Activated naive CD8-positive, alpha-beta T cell treated with anti-CD3 and anti-CD28 coated beads, Interleukin-2, amount 50 U/mL, for 16 hours (primary cell): Measurements from ENCODE around the gene GIT1.

Experiments used
- DNase-seq: peaks from one replicate; pipeline ENCODE4 v3.0.0-alpha.2; 2020; ENCODE audit warnings: low read depth, low spot score

The GIT1 gene

DNA sequence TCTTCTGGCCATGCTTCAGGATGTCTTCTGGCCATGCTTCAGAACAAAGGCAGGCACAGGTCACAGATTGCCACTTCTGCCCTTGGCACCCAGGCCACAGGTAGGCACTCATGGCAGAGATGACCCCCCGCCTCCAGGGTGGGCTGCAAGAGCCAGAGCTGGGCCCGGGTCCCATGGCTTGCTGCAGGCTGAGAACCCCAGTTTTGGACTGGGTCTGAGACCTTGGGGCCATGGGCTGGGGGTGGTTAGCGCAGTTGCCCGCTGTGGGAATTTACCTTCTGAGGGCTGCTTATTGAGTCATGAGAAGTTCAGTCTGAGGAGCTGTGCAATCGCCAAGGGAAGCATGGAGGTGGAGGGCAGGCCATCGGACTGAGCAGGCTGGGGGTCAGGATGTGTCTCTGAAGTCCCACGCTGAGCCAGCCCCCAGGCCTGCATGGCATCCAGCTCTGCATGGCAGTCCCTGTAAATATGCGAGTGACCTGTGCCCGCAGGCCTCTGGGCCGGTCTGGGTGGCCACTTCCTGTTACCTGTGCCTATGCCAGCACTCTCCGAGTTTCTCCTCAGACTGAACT is 5.2 kb upstream of the GIT1 start:
- no peak for DNase-seq

DNA sequence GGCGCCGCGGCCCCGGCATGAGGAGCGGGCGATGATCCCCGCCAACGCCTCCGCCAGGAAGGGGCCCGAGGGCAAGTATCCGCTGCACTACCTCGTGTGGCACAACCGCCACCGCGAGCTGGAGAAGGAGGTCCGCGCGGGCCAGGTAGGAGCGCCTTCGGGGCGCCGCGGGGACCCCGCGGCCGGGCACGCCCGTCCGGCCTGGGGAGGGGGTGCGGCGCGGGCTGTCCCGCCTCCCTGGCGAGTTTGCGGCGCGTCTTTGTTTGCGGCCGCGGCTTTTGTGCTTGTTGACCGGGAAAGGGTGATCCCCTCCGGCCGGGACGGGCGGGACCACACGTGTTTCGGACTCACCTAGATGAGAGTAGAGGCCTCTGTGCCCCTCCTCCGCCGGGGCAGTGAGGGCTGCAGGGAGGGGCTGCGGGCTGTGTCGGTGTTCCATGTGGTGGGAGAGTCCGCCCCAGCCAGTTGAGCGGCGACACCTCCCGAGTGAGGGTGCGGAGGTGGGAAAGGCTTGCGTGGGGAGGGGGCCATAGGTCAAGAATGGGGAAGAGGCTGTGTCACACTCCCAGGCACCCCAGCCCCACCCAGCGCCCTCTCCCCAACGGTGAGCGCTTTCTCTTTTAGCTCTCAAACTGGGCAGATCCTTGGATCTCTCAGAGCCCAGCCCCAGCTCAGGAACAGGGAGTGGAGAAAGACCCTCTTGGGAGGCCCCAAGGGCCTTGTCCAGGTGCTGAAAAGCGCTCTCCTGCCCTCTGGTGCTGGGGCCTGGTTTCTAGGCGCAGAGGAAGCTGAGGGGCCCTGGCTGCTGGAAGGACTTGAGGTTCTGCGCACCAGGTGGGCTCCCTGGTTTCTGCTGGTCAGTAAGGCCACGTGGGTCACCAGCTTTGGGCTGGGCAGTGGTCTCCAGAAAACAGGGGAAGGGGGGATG is 4.4 kb upstream of the GIT1 start:
- no peak for DNase-seq

DNA sequence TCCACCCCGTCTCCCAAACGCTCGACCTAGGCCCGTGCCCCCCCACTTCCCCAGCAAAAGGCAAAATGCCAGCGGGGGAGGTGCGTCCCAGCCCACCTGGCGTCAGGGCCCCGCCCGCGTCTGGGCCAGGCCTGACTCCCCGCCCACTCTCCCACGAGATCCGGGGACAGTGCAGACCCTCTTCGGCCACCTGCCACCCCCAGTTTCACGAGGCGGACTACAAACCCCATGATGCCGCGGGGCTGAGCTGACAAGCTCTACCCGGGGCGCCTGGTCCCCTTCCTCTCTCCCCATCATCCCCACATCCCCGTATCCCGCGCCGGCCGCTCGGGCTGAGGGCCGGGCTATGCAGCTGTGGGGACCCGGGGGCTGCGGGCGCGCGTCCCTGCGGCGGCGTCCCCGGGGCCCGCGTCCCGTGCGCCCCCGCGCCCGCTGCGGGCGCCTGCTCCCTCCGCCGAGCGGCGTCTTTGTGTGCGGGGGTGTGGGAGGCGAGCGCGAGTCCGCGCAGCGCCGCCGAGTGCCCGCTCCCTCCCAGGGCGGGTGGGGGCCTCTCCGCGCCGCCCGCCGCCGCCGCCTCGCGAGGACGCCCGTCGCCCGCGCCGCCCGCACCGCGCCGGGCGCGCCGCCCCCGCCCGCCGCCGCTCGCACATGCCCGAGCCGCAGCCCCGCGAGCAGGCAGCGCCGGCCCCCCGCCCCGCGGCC is 3.6 kb upstream of the GIT1 start, which contains the start of gene ANKRD13B:
TSS of gene ANKRD13B (plus strand) at position 283 of the 702 bp plus-strand sequence. CDS start 490 bp downstream, outside the sequence.
- DNase-seq, result no peak

DNA sequence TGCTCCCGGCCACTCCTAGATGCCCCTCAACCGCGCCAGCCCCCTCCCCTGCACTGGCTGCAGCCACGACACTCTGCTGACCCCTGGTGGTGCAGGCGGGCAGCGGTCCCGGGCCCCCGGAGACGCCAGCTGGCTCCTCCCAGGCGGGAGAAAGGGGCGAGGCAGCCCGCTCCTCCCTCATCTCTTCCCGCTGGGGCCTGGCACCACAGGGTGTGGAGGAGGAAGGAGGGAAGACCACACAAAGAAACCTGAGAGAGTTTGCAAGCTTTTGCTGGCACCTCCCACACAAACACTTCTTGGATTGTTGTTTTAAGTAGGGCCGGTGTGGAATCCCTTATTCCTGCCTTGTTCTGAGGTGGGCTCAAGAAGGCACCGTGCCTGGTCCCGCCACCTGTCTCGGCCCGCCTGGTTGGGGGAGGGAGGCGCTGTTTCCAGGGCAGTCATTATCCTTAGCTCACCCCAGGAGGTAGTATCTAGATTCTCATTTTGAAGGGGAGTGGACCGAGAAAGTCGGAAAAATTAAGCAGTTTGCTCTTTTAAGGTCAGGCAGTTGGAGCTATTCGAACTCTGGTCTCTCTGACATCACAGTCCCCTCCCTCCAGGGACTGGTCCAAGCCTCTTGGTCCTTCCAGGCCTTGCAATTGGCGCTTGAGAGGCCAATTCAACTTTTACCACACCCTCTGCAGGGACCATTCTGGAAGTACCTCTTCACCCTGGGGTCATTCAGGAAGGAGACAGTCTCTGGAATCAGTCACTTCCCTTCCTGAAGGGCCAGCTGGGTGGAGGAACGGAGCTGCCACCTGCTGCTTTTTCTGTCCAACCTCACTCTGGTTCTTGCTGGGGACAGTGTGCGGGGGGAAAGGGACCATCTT is 2.5 kb upstream of the GIT1 start:
- DNase-seq, result peak; percentile 62

DNA sequence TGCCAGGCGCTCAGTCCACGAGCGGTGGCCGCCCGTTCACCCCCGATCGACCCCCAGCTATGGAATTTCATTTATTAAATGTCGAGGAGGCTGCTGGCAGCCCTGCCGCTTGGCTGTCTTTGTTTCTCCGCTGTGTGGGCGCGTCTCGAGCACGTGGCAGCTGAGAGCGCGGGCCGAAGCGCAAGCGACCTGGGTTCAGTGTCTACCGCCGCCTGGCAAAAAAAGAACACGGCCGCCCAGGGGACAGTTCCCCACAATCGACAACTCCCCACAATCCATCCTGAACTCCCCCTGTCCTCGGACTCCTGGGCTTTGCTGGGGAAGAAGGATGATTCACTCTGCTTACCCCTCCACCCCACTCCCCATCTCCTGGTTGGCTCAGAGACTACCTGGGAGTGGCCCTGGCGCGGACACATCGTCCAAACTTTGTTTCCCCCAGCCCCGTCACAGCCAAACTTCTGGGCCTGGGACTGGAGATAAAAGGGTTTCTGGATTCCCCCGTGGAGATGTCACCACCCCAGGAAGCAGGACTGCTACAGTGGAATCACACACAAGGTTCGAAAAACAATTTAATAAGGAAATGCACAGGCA is 1.8 kb upstream of the GIT1 start:
- DNase-seq, result no peak

DNA sequence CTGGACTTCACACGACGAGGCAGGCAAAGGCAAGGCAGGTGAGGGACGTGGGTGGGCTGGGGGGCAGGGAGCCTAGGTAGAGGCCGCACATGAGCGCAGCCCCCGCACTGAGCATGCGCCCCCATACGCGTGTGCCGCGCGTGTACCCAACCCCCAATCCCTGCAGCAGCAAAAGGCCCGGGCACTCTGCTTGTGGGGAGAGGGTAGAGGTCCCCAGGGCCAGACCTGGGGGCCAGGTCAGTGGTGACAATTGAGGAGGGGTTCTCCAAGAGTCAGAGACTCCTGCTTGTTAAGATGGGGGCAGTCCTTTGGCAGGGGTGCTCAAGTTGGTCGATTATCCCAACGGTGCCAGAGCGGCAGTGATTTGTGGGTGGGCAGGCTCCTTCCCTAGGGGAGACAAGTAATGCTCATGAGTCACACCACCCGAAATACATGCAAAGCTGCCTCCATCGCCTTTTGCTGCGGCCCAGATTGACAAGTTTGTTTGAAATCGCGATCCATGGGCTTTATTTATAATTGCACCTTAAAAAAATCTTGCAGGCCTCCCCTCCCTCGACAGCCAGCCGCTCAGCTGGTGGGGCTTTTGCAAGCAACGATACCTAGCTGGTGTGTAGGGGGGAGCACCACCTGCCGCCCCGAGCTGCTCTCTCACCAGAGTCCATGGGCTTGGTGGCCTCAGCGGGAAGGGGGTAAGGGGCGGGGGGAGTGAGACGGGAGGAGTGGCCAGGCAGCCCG is 1.1 kb upstream of the GIT1 start:
- DNase-seq, result no peak

DNA sequence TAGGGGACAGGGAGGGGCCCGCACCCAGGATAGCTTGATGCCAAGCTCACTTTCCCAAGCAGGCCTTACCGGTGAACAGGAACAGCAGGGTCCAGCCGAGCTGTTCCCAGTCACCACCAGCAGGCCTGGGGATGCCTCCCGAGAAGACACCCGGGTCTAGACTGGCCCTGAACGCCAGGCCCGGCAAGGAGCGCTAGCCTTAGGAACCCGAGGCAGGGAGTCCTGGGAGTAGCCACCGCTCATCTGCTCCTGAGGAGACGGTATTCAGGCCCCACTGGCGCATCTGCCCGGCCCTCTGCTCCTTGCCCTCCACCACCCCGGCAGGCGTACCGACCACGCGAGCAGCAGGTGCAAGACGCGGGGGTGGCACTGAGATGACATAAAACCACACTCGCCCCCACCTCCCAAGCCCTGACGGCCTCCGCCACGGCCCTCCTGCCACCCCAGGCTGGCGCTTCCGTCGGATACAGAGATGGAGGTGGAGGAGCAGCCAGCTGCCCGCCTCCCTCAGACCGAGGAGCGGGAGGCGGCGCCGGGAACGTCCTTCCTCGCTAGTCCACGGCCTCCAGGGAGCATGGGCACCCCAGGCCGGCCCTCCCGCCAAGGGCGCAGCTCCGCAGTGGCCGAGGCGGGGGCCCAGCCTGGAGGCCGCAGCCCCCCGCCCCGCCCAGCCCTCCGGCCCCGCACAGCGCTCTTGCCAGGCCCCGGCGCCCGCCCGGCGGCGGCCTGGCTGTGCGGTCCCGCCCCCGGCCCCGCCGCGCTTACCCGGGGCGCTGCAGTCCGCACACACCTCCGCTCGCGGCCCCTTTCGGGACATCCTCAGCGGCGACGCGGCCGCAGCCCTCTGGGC is 661 bp downstream of the GIT1 start:
- DNase-seq, result no peak

DNA sequence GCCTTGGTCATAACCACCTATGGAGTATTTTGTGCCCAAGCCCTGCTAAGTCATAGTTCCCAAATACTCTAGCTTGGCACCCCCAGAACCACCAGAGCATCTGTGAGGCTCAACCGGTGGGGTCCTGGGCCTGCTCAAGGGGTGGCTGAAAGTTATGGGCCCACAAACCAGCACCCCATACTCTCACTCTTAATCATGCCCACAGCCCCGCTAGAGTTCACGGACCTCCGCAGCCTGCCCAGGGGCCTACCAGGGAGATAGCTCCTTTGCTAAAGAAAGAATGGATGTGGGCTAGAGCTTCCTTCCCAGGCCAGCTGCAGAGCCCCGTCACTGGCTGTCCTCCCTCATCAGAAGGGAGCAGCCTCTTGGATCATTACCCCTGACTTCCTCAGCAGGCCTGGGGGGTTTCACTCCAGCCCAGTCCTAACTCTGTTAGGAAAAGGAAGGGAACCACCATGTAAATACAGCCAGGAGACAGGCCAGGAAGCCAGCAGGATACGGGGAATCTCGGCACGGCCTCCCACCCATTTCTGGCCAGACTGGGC is 1.4 kb downstream of the GIT1 start:
- DNase-seq, result no peak

DNA sequence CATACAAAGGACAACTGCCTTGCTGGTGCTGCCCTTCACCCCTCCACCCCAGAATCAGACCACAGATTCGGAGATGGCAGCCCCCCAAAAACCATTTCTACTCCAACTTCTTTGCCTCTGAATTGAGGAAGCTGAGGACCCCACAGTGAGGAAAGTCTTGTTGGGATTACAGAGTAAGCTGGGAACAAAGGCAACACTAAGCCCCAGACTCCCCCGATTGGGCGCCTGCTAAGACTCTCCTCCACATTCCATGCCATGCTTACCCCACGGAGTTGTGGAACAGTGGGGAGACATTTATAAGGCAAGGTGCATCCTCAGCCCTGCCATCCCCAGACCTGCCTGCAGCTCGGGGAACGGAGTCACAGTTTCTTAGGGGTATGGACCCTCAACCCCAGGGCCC is 1.9 kb downstream of the GIT1 start:
- no peak for DNase-seq

DNA sequence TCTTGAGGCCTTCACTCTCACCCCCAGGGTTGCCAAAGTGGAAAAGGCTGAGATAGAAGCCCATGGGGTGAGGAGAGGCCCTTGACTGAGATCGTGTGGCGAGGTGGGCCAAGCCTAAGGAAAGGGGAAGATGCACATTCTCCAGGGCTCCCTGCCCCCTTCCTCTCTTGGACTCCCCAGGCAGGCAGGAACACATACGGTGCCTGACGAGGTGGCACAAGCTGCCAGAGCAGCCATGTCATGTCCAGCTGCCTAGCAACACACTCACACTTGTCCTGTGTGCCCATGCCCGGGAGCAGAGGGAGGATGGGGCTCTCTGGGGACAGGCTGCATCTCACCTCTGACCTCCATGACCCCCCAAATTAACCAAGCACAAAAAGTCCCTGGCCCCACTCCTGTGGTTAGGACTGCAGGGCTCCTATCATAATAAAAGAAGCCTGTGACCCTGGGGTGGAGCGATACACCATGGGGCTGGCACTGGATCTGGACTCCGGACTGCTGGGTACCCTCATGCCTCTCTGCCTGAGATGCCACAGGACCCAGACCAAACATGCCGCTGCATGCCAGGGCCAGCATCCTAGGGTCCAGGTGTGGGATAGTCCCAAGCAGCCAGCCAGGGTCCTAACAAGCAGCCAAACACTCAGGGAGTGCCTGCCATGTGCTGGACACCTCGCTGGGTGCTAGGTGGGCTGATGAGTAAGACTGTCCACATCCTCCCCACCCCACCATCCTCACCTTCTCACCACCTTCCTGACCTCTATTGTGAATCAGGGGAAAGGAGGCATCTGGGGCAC is 2.6 kb downstream of the GIT1 start:
- DNase-seq, result no peak

DNA sequence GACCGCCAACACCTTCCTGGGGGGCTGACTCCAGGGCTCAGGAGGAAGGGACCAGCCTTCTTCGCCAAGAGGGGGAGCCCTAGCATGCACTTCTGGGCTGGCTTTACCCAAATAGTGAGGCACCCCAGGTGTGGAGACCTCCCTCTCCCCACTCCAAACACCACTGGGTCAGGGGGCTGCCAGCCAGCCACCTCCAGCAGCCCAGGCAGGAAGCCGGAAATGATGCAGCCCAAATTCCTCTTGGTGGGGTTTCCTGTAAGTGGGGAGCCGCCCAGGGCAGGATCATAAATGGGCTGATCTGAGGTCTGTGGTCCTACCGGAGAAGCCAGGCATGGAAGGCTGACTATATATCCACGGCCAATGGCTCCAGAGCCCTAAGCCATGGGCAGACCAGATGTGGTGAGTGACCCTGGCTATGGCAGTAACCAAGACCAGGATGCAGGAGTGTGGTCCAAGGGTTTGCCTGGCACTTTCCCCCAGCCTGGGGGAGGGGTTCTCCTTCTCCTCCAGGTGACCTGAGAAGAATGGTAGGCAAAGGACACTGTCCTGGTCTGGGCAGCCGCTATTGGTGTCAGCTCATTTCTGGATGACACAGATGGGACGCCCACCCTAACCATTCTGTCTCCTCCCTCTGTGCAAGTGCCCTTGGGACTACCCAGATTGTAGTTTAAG is 4.2 kb downstream of the GIT1 start:
- DNase-seq, result no peak

DNA sequence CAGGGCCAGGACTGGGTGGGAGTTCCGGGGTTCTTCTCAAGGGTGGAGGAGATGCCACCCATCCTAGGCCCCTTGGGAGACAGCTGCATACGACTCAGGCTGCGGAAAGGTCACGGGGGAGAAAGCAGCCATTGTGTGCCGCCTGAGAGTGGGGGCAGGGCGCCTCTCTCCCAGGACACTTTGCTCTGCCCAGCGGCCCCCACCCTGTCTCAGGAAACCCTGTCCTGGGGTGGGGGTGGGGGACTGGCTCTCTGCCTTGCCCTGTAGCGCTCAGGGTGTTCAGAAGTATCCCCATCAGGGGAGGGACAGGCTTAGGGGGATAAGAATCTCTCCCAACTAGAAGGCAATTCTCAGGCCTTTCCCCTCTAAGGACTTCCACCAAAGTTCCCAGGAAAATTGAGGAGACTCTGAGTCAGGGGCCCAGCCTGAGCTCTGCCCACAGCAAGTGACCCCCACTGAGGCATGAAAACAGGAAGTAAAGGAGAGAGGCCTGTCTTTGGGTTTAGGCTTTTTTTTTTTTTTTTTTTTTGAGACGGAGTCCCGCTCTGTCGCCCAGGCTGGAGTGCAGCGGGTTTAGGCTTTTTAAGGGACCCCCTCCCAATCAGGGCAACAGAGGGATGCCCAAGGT is 4.9 kb downstream of the GIT1 start:
- DNase-seq, result no peak

DNA sequence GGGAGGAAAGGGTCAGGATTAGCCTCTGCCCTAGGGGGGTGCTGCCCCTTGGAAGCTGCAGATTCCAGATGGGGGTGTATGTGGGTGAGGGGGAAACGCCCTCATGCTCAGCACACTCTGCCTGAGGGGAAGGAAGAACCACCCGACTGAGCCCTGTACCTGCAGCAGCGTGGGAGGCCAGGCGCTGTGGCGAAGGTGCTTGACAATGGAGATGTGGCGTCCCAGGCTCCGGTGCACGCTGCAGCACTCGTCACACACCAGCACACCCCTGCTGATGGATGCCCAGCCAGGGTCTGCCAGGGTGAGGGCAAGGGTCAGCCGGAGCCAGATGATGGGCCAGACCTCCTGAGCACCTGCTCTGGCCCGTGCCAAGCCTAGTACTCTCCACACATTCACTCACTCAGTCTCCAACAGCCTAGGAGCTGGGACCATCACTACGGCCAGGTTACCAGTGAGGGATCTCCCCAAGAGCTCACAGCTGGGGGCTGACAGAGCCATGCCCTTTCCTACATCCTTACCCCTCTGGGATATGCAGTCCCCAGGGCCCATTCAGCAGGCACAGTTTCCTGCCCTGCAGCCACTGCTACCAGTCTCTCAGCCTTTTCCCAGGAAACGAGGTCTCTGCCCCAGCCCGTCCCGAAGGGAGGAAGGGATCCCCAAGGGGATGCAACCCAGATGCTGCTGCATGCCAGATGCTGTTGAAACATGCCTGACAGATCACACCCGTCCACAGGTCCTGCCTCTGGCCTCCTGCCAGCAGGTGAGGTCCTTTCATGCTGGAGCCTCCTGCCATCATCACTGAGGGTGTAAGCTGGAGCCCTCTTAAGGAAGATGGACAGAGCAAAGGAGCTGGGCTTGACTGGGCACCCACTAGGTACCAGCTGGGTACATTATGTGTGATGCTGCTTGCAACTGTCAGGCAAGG is 5.9 kb downstream of the GIT1 start:
- DNase-seq, result no peak

DNA sequence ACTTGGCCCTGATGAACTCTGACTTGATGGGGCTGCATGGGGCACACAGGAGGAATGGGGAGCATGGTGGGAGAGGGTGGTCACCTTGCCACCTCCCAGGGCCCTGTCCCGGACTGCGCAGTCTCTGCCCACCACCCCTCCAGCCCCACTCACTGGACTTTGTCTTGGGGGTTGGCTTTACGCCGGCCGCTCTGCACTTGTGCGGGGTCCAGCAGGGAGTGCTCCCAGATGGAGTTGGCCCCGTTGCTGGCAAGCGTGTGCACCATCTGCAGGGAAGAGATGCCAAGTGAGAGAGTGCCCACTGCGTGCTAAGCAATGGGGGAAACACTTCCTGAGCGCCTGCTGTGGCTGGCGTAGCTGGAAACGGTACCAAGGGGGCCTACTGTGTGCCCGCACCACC is 6.7 kb downstream of the GIT1 start:
- DNase-seq, result no peak

DNA sequence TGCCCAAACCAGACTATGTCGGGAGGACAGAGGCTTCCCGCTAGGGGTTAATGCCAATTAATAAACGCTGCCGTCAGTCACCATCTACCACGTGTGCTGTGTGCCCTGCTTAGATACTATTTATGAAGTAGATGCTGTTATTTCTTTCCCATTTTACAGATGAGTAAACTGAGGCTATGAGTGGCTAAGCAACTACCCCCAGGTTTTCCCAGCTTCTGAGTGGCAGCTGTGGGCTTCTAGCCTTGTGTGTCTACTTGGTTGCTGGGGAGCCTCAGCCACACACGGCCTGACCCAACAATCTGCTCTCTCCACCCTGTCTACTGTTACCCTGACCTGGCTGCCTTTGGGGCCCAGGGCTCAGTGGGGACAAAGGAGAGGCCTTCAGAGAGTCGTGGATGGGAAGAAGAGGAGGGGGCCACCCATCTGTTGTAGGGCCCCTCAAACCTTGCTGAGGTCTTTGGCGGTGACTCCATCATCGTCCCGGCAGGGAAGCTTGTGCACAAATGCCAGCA is 7.1 kb downstream of the GIT1 start:
- DNase-seq, result no peak
